Skin epidermis (tissue), 12 donors: ENCODE data around the gene THEM4.
A peak's percentile ranks its signal among the peaks of the same experiment; 100 is the strongest.
"Not testable (repeated sequence)": the region's sequence is repeated elsewhere in the genome, so short reads cannot be mapped to it uniquely, and the experiment has no call there.

Source experiments
- H3K27ac ChIP-seq, 21 experiments: fragments of 200-600 bp; sonication (generic) in 11 of 21; one replicate each; pipeline ENCODE4 v1.5.0; 2020; ENCODE audit warnings: mild to moderate bottlenecking in 3 of 21, inconsistent platforms in 2 of 21, moderate library complexity in 2 of 21
- H3K4me3 ChIP-seq, 7 experiments: fragments of 200-600 bp; sonication (generic) in 2 of 7; one replicate each; pipeline ENCODE4 v1.5.0; 2020; ENCODE audit warnings: inconsistent platforms in 2 of 7, mild to moderate bottlenecking in 2 of 7, moderate library complexity in 1 of 7

The THEM4 gene

DNA sequence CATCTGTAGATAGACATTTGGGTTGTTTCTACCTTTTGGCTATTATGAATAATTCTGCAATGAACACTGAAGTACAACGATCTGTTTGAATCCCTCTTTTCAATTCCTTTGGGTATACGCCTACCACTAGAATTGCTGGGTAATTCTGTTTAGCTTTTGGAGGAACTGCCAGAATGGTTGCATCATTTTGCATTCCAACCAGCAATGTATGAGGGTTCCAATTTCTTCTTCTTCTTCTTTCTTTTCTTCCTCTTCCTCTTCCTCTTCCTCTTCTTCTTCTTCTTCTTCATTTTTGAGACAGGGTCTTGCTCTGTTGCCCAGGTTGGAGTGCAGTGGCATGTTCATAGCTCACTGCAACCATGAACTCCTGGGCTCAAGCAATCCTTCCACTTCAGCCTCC lies 42.0 kb downstream of the THEM4 start:
- Histone ChIP-seq H3K4me3 (no peak overlapping the region), H3K27ac (no peak overlapping the region)

DNA sequence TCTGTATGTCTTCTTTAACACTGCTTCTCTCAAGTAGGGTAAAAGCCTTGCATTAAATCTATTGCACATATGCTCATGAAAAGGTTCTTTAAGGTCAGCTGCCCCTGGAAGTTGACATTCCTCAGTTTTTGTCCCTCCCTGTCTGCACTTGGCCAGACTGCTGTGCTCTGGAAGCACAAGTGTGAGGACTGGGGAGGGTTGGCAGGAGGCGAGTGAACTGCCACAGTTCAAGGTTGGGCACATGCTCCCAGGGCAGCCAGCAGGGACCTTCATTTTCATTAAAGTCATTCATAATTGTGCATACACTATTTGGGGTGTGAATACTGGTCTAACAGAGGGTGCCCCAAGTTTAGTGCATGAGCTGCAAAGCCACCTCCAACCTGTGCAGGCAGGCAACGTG lies 44.9 kb downstream of the THEM4 start:
- Histone ChIP-seq H3K4me3 (no peak overlapping the region), H3K27ac (no peak overlapping the region)

DNA sequence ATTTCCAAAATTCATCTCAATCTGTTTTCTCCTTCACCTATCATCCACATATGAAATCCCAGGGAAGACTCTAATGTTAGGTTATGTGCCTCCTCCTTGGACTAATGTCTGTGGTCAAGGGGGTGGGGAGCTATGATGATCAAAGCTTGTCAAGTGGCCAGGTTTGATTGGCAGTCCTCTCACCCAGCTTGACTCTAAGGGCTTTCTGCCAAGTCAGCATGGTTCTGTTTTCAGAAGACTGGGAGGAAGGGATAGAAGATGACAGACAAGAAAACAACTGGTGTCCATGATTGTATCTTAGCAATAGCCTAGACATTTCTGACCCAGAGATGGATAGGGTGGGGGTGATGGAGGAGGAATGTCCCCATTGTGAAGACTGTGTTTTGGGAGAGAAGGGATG lies 46.7 kb downstream of the THEM4 start:
- H3K4me3 ChIP-seq: no peak overlapping the region
- H3K27ac ChIP-seq: no peak overlapping the region

DNA sequence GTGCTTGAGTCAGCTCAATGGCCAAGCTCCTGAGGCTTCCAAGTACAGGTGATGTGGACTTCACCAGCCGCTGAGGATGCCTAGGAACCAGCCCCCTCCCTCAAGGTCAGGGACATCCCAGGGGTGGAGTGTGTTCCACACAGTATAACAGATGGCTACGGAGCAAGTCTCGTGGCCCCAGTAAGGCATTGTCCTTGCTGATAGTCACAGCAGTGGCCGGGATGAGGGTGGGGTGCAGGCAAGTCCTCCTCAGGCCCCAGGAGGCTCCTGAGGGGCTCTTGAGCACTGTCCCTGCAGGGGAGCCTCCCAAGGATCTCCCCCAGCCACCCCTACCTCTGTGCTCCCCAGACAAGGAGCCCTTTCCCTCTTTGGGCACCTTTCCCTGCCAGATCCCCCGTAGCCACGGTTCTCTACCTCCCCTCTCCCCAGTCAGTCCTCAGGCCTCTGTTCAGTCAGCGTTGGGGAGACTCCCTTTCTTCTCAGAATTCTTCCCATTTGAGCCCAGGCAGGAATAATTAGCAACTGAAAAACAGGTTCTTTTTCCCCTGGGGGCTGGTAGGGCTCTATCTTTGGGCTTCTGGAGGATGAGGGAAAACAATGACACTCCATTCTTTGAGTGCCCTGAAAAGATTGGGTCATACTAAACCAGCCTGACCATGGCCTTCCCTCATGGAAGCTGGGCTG lies 48.7 kb downstream of the THEM4 start:
- Histone ChIP-seq H3K4me3 (no peak overlapping the region), H3K27ac (peak overlapping the region in 2 of 21 experiments; percentile 13 to 57)

GRCh38 chr1:151859891-151860293 lies 49.4 kb downstream of the THEM4 start:
- peak overlapping the region in 3 of 21 experiments; percentile 6 to 57 (median 42) for H3K27ac ChIP-seq

GRCh38 chr1:151858886-151859665 lies 50.2 kb downstream of the THEM4 start:
- Histone ChIP-seq H3K4me3 (no peak overlapping the region), H3K27ac (peak overlapping the region in 4 of 21 experiments; percentile 6 to 64 (median 50))

More at GRCh38 chr1:151859891-151860293, 49.4 kb downstream of the THEM4 start:
- H3K4me3 ChIP-seq: no peak overlapping the region

DNA sequence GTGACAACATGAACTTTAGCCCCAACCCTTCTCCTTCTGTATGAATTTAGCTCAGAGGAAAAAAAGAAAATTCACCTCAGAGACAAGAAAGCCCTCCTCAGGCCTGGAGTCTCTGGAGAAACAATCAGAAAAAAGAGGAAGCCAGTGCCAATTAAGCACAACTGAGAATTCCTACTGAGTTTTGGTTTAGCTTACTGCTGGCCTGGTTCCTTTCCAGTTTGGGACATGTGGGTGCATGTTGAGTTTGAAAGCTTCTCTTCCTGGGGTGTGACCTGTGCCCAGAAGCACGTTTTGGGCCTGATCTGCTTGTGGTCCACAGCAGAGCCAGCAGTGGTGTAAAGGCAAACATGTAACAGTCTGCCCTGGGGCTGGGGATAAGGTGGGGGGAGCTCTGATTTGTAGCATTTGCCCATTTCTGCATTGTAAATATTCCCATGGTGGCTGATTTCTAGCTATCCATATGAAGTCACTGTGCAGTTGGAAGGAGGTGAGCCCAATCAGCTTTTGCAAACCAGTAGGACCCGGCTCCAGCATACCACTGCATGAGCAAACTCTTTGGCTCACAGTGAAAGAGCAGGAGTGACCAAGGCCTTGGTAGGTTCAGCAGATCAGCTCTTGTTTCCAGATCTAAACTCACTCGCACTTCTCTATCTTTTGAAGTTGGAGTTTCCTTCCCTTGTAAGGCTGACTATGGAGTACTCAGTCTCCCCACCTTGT lies 51.1 kb downstream of the THEM4 start:
- peak overlapping the region in 7 of 21 experiments; percentile 11 to 64 (median 35) for H3K27ac ChIP-seq

DNA sequence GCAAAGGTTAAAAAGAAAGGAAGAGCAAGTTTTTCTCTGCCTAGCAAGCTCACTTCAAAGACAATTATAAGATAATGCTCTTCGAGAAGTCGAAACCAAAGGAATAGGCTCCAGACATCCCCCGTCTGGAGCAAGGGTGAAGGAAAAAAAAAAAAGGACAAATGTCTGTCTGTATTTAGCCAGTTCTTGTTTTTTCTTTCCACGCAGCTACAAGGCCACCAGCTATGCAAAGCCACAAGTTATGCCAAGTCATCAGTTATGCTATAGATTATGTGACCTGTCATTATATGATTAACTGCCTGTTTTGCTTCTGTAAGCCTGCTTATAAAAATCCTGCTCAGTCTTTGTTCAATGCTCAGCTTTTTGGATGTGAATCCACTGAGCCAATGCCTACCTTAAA lies 53.4 kb downstream of the THEM4 start:
- peak overlapping the region in 7 of 21 experiments; percentile 12 to 69 (median 21) for H3K27ac ChIP-seq
- no peak overlapping the region for H3K4me3 ChIP-seq

More for the DNA sequence above, 51.1 kb downstream of the THEM4 start:
- H3K4me3 ChIP-seq: no peak overlapping the region

- H3K4me3 ChIP-seq: not testable (repeated sequence)
- peak overlapping the region in 7 of 21 experiments; percentile 12 to 69 (median 21) for H3K27ac ChIP-seq
Measured at GRCh38 chr1:151855516-151855915, 53.8 kb downstream of the THEM4 start.

DNA sequence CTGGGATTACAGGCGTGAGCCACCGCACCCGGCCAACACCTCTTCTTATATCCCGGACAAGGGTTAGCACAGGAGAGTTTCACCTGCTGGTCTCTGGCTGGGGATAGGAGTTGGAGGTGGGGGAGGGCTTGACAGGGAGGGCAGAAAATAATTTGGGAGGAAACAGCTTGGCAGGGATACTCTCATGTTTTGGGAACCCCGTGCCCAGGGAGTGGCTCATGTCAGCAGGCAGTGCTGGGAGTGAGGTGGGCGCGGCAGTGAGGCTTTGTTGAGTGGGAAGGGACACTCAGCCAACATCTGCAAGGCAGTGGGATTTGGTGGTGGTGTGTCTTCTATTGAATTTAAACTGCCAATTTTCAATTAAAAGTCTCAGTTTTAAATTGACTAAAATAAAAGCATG lies 54.7 kb downstream of the THEM4 start:
- no peak overlapping the region for H3K4me3 ChIP-seq
- H3K27ac ChIP-seq: peak overlapping the region in 1 of 21 experiments; percentile 17

- H3K4me3 ChIP-seq: no peak within 1 kb of the TSS
Measured at GRCh38 chr1:151853411-151853943, 55.8 kb downstream of the THEM4 start, which contains the start of gene THEM5. TSS of gene THEM5 (minus strand) at chr1:151853712. CDS start at chr1:151853565, 147 bp downstream.

DNA sequence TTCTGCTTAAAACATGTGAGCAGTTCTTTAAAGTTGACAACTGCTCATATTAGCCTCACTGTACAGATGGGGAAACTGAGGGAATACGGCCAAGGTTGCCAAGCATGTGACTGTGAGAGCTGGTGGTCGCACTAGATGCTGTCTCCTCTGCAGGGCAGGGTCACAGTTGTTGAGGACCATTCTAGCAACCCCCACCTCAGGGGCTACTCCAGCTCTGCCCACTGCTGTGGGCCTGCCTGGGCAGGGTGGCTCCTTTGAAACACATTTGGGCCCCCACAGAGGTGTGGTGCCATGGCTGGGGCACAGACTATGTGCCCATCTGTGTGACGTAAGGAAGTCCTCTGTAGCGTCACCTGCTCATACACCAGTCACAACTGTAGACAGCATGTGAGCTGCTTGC lies 56.6 kb downstream of the THEM4 start:
- peak overlapping the region in 10 of 21 experiments; percentile 6 to 75 (median 42) for H3K27ac ChIP-seq
- H3K4me3 ChIP-seq: no peak overlapping the region

More at GRCh38 chr1:151853411-151853943, 55.8 kb downstream of the THEM4 start, which contains the start of gene THEM5:
- H3K27ac ChIP-seq: peak within 1 kb of the TSS in 14 of 21 experiments; percentile 6 to 75 (median 41)

DNA sequence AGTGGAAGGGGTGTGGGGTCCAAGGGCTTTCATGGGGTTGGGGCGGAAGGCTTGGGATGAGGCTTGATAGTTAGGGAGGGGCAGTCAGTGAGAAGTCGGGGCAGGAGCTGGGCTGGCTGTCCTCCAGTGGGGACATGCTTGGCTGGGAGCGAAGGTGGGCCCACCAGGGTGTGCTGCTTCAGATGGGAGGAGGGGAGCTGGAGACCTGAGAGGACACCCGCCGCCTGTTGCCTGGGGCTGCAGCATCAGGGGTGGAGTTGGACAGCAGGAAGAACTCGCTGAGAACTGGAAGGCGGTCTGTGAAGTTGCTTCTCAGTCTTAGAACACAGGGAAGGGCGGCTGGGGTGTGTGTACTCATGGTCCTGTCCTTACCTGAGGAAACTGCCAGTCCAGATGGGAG lies 57.4 kb downstream of the THEM4 start:
- Histone ChIP-seq H3K27ac (peak overlapping the region in 7 of 21 experiments; percentile 9 to 75 (median 41)), H3K4me3 (no peak overlapping the region)

GRCh38 chr1:151849871-151850270 lies 59.4 kb downstream of the THEM4 start:
- H3K4me3 ChIP-seq: no peak overlapping the region
- peak overlapping the region in 6 of 21 experiments; percentile 6 to 72 (median 48) for H3K27ac ChIP-seq

DNA sequence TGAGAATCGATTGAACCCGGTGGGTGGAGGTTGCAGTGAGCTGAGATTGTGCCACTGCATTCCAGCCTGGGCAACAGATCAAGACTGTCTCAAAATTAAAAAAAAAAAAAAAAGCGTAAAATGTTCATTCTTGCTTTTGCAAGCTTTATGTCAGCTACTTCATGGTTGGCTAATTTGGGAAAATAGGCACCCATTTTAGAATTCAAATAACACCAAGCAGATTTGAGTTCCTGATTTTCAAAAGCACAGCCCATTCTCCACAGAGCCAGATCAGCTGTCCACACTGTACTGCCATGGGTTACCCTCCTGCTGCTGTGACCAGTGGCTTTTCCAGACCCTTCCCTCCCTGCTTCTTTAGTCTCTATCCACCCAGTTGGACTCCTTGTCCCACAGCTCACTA lies 60.2 kb downstream of the THEM4 start:
- H3K27ac ChIP-seq: peak overlapping the region in 8 of 21 experiments; percentile 22 to 72 (median 49)
- no peak overlapping the region for H3K4me3 ChIP-seq

DNA sequence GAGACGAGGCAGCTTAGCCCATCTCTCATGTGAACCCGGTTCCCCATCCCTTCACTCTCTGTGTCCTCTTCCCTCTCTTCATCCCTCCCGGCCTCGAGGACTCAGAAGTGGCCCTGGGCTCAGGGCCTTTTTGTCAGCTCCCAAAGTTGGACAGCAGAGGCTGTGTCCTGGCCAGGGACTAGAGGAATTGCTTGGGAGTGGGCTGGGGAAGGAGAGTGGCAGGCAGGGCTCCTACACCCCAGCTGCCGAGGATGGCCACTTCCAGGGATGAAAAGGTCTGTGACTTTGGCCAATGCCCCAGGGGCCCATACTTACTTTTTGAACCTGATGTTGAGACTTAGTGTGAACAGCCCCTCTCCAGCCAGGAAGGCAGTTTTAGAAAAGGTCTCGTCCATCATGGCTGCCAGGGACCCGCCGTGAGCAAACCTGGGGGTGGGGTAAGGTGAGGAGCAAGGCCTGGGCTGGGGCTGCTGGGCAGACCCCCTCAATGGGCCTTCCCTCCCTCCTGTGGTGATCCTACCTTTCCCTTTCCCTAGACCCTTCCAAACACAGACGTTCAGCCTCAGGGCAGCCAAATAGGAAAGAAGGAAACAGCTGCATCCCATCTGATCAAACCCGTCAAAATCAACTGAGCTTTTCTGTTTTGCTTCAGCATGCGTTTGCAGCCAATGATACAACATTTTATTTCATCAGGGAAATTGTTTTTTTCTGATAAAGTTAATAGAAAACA lies 61.3 kb downstream of the THEM4 start:
- Histone ChIP-seq H3K4me3 (no peak overlapping the region), H3K27ac (peak overlapping the region in 9 of 21 experiments; percentile 1 to 72 (median 28))

DNA sequence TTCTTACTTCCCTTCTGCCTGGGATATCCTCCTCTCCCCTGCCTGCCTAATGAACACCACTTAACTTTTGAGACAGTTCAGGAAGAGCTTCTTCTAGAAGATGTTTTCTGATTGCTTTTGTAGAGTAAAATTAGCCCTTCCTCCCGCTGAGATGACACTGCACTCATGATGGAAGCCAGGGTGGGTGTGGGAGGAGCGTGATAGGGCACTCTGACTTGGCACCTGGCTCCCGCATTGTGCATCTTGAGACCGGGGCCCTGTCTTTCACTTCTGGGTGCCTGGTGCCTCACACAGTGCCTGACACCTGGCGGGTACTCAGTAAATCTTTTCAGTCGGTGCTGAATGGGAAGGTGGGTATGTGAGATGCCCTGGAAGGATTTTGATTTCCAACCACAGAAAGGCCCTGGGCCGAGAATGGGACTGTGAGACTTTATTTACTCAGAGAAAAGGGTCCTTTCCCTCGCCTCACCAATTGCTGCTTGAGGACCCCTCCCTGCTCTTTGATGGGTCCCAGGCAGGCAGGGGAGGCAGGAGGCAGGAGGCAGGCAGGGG lies 62.5 kb downstream of the THEM4 start:
- Histone ChIP-seq H3K4me3 (no peak overlapping the region), H3K27ac (peak overlapping the region in 6 of 21 experiments; percentile 10 to 72 (median 42))

DNA sequence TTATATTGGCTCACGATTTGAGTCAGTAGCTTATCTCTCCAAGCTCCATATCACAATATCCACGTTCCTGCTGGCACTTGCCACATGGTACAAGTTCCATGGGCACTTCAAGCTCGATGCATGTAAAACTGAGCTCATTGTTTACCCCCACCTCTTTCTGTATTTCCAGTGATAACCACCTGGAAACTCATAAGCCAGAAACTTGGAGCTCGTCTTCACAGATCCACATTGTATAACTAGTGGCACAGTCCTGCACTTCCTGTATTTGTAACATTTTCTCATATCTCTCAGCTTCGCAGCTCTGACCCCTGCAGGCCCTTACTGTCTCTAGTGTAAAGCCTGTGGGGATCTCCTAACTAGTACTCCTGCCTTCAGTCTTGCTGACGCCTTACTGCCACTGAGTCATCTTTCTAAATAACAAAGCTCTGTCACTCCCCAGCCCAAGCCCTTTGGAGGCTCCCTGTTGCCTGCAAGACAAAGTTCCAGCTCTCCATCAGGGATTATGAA lies 63.2 kb downstream of the THEM4 start:
- Histone ChIP-seq H3K27ac (peak overlapping the region in 6 of 21 experiments; percentile 10 to 72 (median 40)), H3K4me3 (no peak overlapping the region)
